Gastroesophageal sphincter (tissue), 3 donors: ENCODE measurements around the gene PTCH1.

Source experiments
- EP300 ChIP-seq: sonication (generic); formaldehyde crosslinking; IDR thresholded peaks from one replicate; pipeline ENCODE4 v1.6.1; 2017; ENCODE audit warnings: antibody characterized with exemption, mild to moderate bottlenecking
- POLR2A ChIP-seq, 2 donors: fragments of 450-650 bp; IDR thresholded peaks; one replicate each; pipeline ENCODE4 v1.6.1; 2017; ENCODE audit warnings: antibody characterized with exemption in 2 of 2, mild to moderate bottlenecking in 2 of 2, moderate library complexity in 1 of 2
- TF ChIP-seq, protein P1 (sequence below), 4 experiments: fragments of 200-600 bp in 2 of 4; fragments of 450-650 bp in 2 of 4; sonication (generic) in 1 of 4; IDR thresholded peaks; one replicate each; pipeline ENCODE4 v1.5.1; 2017 to 2019; ENCODE audit warnings: antibody characterized with exemption in 4 of 4, mild to moderate bottlenecking in 2 of 4, moderate library complexity in 2 of 4

DNA sequence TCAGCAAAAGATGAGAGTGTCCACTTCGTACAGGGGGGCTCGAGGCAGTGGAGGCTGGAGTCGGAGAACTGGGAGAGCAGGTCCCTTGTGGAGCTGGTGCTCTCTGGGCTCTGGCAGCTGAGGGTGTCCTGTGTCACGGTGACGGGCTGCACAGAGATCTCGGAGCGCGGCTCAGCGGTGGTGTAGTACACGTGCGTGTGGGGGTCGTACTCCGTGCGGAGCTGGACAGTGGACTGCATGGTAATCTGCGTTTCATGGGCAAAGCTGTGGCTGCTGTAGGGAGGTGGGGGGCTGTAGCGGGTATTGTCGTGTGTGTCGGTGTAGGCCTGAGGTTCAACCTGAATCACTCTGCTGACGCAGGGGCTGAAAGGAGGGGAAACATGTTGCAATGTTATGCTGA is 48.0 kb downstream of the PTCH1 start:
- TF ChIP-seq, protein P1, sequence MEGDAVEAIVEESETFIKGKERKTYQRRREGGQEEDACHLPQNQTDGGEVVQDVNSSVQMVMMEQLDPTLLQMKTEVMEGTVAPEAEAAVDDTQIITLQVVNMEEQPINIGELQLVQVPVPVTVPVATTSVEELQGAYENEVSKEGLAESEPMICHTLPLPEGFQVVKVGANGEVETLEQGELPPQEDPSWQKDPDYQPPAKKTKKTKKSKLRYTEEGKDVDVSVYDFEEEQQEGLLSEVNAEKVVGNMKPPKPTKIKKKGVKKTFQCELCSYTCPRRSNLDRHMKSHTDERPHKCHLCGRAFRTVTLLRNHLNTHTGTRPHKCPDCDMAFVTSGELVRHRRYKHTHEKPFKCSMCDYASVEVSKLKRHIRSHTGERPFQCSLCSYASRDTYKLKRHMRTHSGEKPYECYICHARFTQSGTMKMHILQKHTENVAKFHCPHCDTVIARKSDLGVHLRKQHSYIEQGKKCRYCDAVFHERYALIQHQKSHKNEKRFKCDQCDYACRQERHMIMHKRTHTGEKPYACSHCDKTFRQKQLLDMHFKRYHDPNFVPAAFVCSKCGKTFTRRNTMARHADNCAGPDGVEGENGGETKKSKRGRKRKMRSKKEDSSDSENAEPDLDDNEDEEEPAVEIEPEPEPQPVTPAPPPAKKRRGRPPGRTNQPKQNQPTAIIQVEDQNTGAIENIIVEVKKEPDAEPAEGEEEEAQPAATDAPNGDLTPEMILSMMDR (IDR thresholded peaks at IDR 0.05): no peak
- TF ChIP-seq POLR2A (IDR thresholded peaks at IDR 0.05) (no peak), EP300 (no peak)
